Neutrophil (primary cell): Measurements from ENCODE around the gene CERK.

Experiments
- H3K27ac ChIP-seq: fragments of 200-600 bp; sonication (generic); 2 replicates; pipeline ENCODE4 v1.5.1; 2016; ENCODE audit warnings: mild to moderate bottlenecking, moderate library complexity
- H3K27me3 ChIP-seq: fragments of 200-600 bp; sonication (generic); 2 replicates; pipeline ENCODE4 v1.6.0; 2016; ENCODE audit warnings: mild to moderate bottlenecking
- H3K36me3 ChIP-seq: fragments of 200-600 bp; sonication (generic); 2 replicates; pipeline ENCODE4 v1.5.1; 2017
- H3K4me1 ChIP-seq, 2 experiments: fragments of 200-600 bp in 1 of 2; sonication (generic) in 1 of 2; 1 replicate in 1 of 2; 2 replicates in 1 of 2; pipeline versions ENCODE4 v1.5.1 to v1.6.1; 2013 to 2016; ENCODE audit warnings: low read depth in 1 of 2, low read length in 1 of 2, mild to moderate bottlenecking in 1 of 2, moderate library complexity in 1 of 2; ENCODE audit not compliant: control insufficient read depth in 1 of 2, insufficient read depth in 1 of 2
- H3K4me3 ChIP-seq, 2 experiments: fragments of 200-600 bp in 1 of 2; sonication (generic) in 1 of 2; 1 replicate in 1 of 2; 2 replicates in 1 of 2; pipeline ENCODE4 v1.5.1; 2013 to 2016; ENCODE audit warnings: low read depth in 1 of 2, low read length in 1 of 2, mild to moderate bottlenecking in 1 of 2, moderate library complexity in 1 of 2
- H3K9me3 ChIP-seq: fragments of 200-600 bp; sonication (generic); 2 replicates; pipeline ENCODE4 v1.5.1; 2016
- CTCF ChIP-seq: fragments of 200-600 bp; sonication (generic); IDR thresholded peaks from 2 replicates; pipeline ENCODE4 v1.5.1; 2016; ENCODE audit warnings: antibody characterized with exemption

Gene CERK

GRCh38 chr22:46662226-46662625 lies 75.8 kb downstream of the CERK start:
- Histone ChIP-seq H3K9me3 (no peaks in the 10 kb centered on the region), H3K4me3 (no peak overlapping the region), H3K4me1 (peaks cover 12 to 20% of the 10 kb centered on the region in 2 experiments), H3K27ac (no peak overlapping the region), H3K27me3 (no peaks in the 10 kb centered on the region), H3K36me3 (peaks cover 75% of the 10 kb centered on the region)
- TF ChIP-seq CTCF, result no peak

- Histone ChIP-seq H3K4me3 (no peak overlapping the region), H3K36me3 (peaks cover 66% of the 10 kb centered on the region), H3K9me3 (no peaks in the 10 kb centered on the region), H3K4me1 (peaks cover 21 to 28% of the 10 kb centered on the region in 2 experiments), H3K27ac (no peak overlapping the region), H3K27me3 (no peaks in the 10 kb centered on the region)
- no peak for TF ChIP-seq CTCF
Measured at GRCh38 chr22:46661221-46661851, 76.7 kb downstream of the CERK start.

- Histone ChIP-seq H3K9me3 (no peaks in the 10 kb centered on the region), H3K27ac (no peak overlapping the region), H3K4me1 (peaks cover 24 to 32% of the 10 kb centered on the region in 2 experiments), H3K27me3 (no peaks in the 10 kb centered on the region), H3K36me3 (peaks cover 63% of the 10 kb centered on the region), H3K4me3 (no peak overlapping the region)
- no peak for TF ChIP-seq CTCF
Measured at GRCh38 chr22:46660604-46661201, 77.3 kb downstream of the CERK start.

- H3K27me3 ChIP-seq, result no peaks in the 10 kb centered on the region
- no peak overlapping the region for H3K27ac ChIP-seq
- H3K36me3 ChIP-seq, result peaks cover 54% of the 10 kb centered on the region
- H3K4me1 ChIP-seq, result peaks cover 24 to 32% of the 10 kb centered on the region in 2 experiments
- H3K9me3 ChIP-seq, result no peaks in the 10 kb centered on the region
- no peak overlapping the region for H3K4me3 ChIP-seq
- TF ChIP-seq CTCF, result no peak
Measured at GRCh38 chr22:46659791-46660186, 78.3 kb downstream of the CERK start.

GRCh38 chr22:46659059-46659790 lies 78.8 kb downstream of the CERK start:
- H3K9me3 ChIP-seq, result no peaks in the 10 kb centered on the region
- H3K27ac ChIP-seq, result no peak overlapping the region
- peaks cover 24 to 32% of the 10 kb centered on the region in 2 experiments for H3K4me1 ChIP-seq
- H3K4me3 ChIP-seq, result no peak overlapping the region
- peaks cover 49% of the 10 kb centered on the region for H3K36me3 ChIP-seq
- no peak for TF ChIP-seq CTCF
- H3K27me3 ChIP-seq, result no peaks in the 10 kb centered on the region
